Bronchial epithelial cell (primary cell): ENCODE results near the gene WSCD1. TPM values are rescaled to one million over a fixed set of nuclear protein-coding genes. Genes with fewer than 3 reads are reported as not detected.

Source experiments
- DNase-seq: peaks from one replicate; pipeline ENCODE4 v3.0.0-alpha.2; 2010; ENCODE audit warnings: low read depth
- FAIRE-seq: peaks from 2 replicates; lab custom pipeline; 2011; peaks lifted over from hg19 to GRCh38; lab: Jason Lieb, UNC
- H3K27me3 ChIP-seq: 2 replicates; pipeline ENCODE4 v1.5.1; 2011; ENCODE audit warnings: low read length; ENCODE audit not compliant: control insufficient read depth, insufficient read depth
- H3K36me3 ChIP-seq: 2 replicates; pipeline ENCODE4 v1.5.1; 2011; ENCODE audit warnings: low read length; ENCODE audit not compliant: control insufficient read depth, insufficient read depth
- H3K4me3 ChIP-seq: 2 replicates; pipeline ENCODE4 v1.5.1; 2011; ENCODE audit warnings: mild to moderate bottlenecking, low read depth, low read length, control low read depth
- CTCF ChIP-seq: IDR thresholded peaks from 2 replicates; pipeline ENCODE4 v1.5.1; 2011; ENCODE audit warnings: mild to moderate bottlenecking, moderate library complexity, low read length, control low read depth, inconsistent platforms; ENCODE audit not compliant: insufficient read depth, severe bottlenecking
- total RNA-seq: library from RNA; depleted of rRNA; stranded (reverse); fragments of >200 nt; gene quantifications from 2 replicates; pipeline ENCODE4 v1.2.1, GENCODE V29; 2014

The WSCD1 gene
- total RNA-seq, 1 donor from 2014 or later: 0.26 TPM

DNA sequence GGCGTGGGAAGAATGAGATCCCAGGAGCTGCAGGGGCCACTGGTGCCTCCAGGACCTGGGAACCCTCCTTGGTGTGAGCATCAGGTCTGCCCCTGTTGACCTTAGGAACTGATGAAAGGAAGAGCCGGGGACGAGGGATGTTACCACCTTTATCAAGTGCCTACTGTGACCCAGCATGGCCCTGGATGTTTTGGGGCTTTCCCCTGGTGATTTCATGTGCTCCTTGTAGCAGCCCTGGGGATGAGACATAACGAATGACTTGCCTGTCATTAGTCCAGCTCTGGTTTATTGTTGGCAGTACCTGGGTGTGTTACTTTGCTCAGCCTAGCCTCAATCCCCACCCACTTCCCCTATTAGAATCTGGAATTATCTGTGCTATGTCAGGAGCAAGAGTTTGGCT, 39.9 kb downstream of the WSCD1 start:
- no peaks in the 10 kb centered on the region for H3K36me3 ChIP-seq
- FAIRE-seq (no peak), DNase-seq (no peak)
- H3K4me3 ChIP-seq: no peak overlapping the region
- no peak for TF ChIP-seq CTCF
- H3K27me3 ChIP-seq: no peaks in the 10 kb centered on the region

DNA sequence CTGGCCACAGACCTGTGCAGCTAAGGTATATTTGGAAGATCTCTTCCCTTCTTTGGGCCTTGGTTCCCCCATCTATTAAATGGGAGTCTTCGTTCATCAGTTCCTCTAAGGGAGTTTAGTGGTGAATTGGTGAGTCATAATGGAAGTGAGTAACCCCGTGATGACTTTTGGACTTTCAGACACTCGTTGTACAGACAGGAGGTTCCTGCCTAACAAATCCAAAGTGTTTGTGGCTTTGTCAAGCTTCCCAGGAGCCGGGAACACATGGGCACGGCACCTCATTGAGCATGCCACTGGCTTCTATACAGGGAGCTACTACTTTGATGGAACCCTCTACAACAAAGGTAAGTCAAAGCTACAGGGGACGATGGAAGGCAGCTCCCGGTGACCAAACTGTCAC, 40.4 kb downstream of the WSCD1 start:
- Histone ChIP-seq H3K27me3 (no peaks in the 10 kb centered on the region), H3K4me3 (no peak overlapping the region), H3K36me3 (no peaks in the 10 kb centered on the region)
- DNase-seq: peak; percentile 8
- no peak for TF ChIP-seq CTCF
- peak; percentile 52 for FAIRE-seq

GRCh38 chr17:6120351-6120750, 50.2 kb downstream of the WSCD1 start:
- TF ChIP-seq CTCF: no peak
- no peaks in the 10 kb centered on the region for H3K36me3 ChIP-seq
- no peak for DNase-seq
- FAIRE-seq: no peak
- no peak overlapping the region for H3K4me3 ChIP-seq
- H3K27me3 ChIP-seq: no peaks in the 10 kb centered on the region

DNA sequence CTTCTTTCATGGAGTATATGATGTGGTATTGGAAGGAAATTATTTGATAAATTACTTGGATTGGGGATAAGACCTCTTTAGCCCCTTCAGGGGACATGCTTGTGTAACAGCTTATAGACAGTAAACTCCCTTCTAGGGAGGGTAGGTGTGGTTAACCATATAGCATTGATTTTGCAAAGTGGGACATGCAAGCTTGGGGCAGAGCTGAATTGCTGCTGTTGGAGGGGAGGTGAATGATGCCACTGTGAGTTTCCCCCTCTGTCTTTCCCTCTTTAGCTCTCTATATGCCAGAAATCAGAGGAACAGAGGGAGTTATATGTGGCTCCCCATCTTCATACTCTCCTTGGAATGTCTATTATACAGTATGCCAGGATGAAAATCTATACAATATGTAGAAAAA, 54.7 kb downstream of the WSCD1 start:
- FAIRE-seq (no peak), DNase-seq (no peak)
- no peaks in the 10 kb centered on the region for H3K36me3 ChIP-seq
- no peak overlapping the region for H3K4me3 ChIP-seq
- no peak for TF ChIP-seq CTCF
- no peaks in the 10 kb centered on the region for H3K27me3 ChIP-seq

- Histone ChIP-seq H3K27me3 (no peaks in the 10 kb centered on the region), H3K4me3 (no peak overlapping the region), H3K36me3 (no peaks in the 10 kb centered on the region)
- DNase-seq (no peak), FAIRE-seq (peak; percentile 36)
- TF ChIP-seq CTCF: no peak
These were observed 56.6 kb downstream of the WSCD1 start for GRCh38 chr17:6126768-6127167.

GRCh38 chr17:6134721-6135120, 64.5 kb downstream of the WSCD1 start:
- Histone ChIP-seq H3K4me3 (no peak overlapping the region), H3K27me3 (no peaks in the 10 kb centered on the region), H3K36me3 (no peaks in the 10 kb centered on the region)
- DNase-seq: no peak
- FAIRE-seq: no peak
- TF ChIP-seq CTCF: no peak
